Neutrophil (primary cell): ENCODE data around the gene RAB36.

Experiments
- H3K27ac ChIP-seq: fragments of 200-600 bp; sonication (generic); 2 replicates; pipeline ENCODE4 v1.5.1; 2016; ENCODE audit warnings: mild to moderate bottlenecking, moderate library complexity
- H3K27me3 ChIP-seq: fragments of 200-600 bp; sonication (generic); 2 replicates; pipeline ENCODE4 v1.6.0; 2016; ENCODE audit warnings: mild to moderate bottlenecking
- H3K36me3 ChIP-seq: fragments of 200-600 bp; sonication (generic); 2 replicates; pipeline ENCODE4 v1.5.1; 2017
- H3K4me1 ChIP-seq, 2 experiments: fragments of 200-600 bp in 1 of 2; sonication (generic) in 1 of 2; 1 replicate in 1 of 2; 2 replicates in 1 of 2; pipeline versions ENCODE4 v1.5.1 to v1.6.1; 2013 to 2016; ENCODE audit warnings: low read depth in 1 of 2, low read length in 1 of 2, mild to moderate bottlenecking in 1 of 2, moderate library complexity in 1 of 2; ENCODE audit not compliant: control insufficient read depth in 1 of 2, insufficient read depth in 1 of 2
- H3K4me3 ChIP-seq, 2 experiments: fragments of 200-600 bp in 1 of 2; sonication (generic) in 1 of 2; 1 replicate in 1 of 2; 2 replicates in 1 of 2; pipeline ENCODE4 v1.5.1; 2013 to 2016; ENCODE audit warnings: low read depth in 1 of 2, low read length in 1 of 2, mild to moderate bottlenecking in 1 of 2, moderate library complexity in 1 of 2
- H3K9me3 ChIP-seq: fragments of 200-600 bp; sonication (generic); 2 replicates; pipeline ENCODE4 v1.5.1; 2016
- CTCF ChIP-seq: fragments of 200-600 bp; sonication (generic); IDR thresholded peaks from 2 replicates; pipeline ENCODE4 v1.5.1; 2016; ENCODE audit warnings: antibody characterized with exemption

Gene RAB36

GRCh38 chr22:23193882-23194281, 48.6 kb downstream of the RAB36 start:
- Histone ChIP-seq H3K4me3 (no peak overlapping the region), H3K4me1 (peaks cover 17 to 20% of the 10 kb centered on the region in 2 experiments), H3K27me3 (no peaks in the 10 kb centered on the region), H3K9me3 (no peaks in the 10 kb centered on the region), H3K36me3 (peaks cover 8% of the 10 kb centered on the region), H3K27ac (no peak overlapping the region)
- no peak for TF ChIP-seq CTCF

- Histone ChIP-seq H3K27me3 (no peaks in the 10 kb centered on the region), H3K4me3 (no peak overlapping the region), H3K27ac (no peak overlapping the region), H3K9me3 (no peaks in the 10 kb centered on the region), H3K4me1 (peaks cover 17 to 20% of the 10 kb centered on the region in 2 experiments), H3K36me3 (peaks cover 8% of the 10 kb centered on the region)
- no peak for TF ChIP-seq CTCF
Observed at GRCh38 chr22:23196165-23196564, 50.9 kb downstream of the RAB36 start.

- Histone ChIP-seq H3K9me3 (no peaks in the 10 kb centered on the region), H3K36me3 (no peaks in the 10 kb centered on the region), H3K4me1 (peaks cover 22 to 23% of the 10 kb centered on the region in 2 experiments), H3K27me3 (no peaks in the 10 kb centered on the region), H3K27ac (peak overlapping the region; percentile 55), H3K4me3 (no peak overlapping the region)
- no peak for TF ChIP-seq CTCF
Observed at GRCh38 chr22:23197836-23198235, 52.6 kb downstream of the RAB36 start.

GRCh38 chr22:23199159-23199558, 53.9 kb downstream of the RAB36 start:
- Histone ChIP-seq H3K27me3 (no peaks in the 10 kb centered on the region), H3K4me1 (peaks cover 22 to 23% of the 10 kb centered on the region in 2 experiments), H3K4me3 (no peak overlapping the region), H3K27ac (no peak overlapping the region), H3K36me3 (no peaks in the 10 kb centered on the region), H3K9me3 (no peaks in the 10 kb centered on the region)
- TF ChIP-seq CTCF = no peak

GRCh38 chr22:23200898-23201297, 55.6 kb downstream of the RAB36 start:
- H3K4me3 ChIP-seq = no peak overlapping the region
- no peak overlapping the region for H3K27ac ChIP-seq
- no peaks in the 10 kb centered on the region for H3K9me3 ChIP-seq
- H3K36me3 ChIP-seq = peaks cover 6% of the 10 kb centered on the region
- no peak for TF ChIP-seq CTCF
- peaks cover 22 to 28% of the 10 kb centered on the region in 2 experiments for H3K4me1 ChIP-seq
- H3K27me3 ChIP-seq = no peaks in the 10 kb centered on the region
